ENCODE measurements around the gene GYS2. TPM values are rescaled to one million over a fixed set of nuclear protein-coding genes. Genes with fewer than 3 reads are reported as not detected.

GYS2 gene
- total and polyA plus RNA-seq, 4 experiments from 2014 or later: 0.11 to 0.32 TPM; not detected in 2

DNA sequence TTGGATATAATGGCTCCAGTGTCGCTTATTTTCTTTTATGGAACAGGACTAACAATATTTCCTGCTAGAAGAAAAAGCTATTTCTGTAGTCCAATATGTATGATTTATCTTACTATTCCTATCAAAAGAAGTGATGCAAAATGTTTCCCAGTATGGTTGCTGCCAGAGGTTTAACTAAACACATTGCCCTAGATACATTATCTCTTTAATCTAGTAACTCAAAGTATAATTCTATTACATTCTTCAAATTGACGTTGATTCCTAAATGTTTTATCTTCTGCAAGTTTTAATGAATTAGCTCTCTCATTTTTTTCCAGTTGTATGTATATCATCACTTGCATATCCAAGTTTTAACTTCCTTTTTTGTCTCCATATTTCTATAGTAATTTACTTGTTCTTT, 28.2 kb downstream of the GYS2 start:
- no peak overlapping the region for H3K4me3 Mint-ChIP-seq
- peaks cover 0 to 9% of the 10 kb centered on the region in 2 donors for H3K27me3 Mint-ChIP-seq
- CTCF ChIA-PET (ENCODE audit: partially characterized antibody): interaction anchor here (0.9 to 1.7 kb wide), 2 partner anchors 10 to 121 kb away, joined by 4 read pairs; no protein-coding TSS in a partner anchor

DNA sequence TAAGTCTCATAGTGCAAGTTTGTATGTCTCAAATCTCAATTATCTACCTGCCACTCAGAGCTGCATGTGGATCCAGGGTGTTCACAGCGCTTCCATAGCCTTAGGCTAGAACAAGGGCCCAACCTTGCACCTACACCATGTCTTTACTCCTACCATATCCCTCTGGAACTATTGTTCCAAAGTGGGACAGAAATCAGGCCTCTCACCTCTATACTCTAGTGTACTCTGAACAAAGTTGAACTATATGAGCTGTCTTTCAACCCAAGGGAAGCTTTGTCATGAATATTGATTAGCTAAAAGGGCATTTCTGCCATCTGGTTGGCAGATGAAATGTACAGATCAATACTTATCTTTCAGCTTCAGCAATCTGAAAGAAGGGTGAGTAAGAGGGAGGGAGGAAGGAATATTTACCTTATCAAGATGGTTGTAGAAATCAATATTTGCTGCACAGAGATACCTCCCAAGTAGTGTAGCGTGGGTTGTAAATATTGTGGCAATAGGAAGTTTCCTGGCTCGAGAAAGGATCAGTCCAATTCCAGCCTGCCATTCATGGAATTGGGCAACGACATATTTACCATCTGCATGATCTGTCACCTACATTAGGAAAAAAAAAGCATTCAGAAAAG, 30.8 kb downstream of the GYS2 start:
- H3K9me3 ChIP-seq (ENCODE audit: control insufficient read depth in 1 of 2, low read length in 2 of 2): no peaks in the 10 kb centered on the region
- Mint-ChIP-seq H3K27ac (no peak overlapping the region), H3K4me1 (no peaks in the 10 kb centered on the region), H3K9me3 (no peaks in the 10 kb centered on the region), H3K36me3 (no peaks in the 10 kb centered on the region), H3K4me3 (no peak overlapping the region), H3K27me3 (peaks cover 0 to 4% of the 10 kb centered on the region in 2 donors)
- POLR2A ChIA-PET (ENCODE audit: partially characterized antibody): no interaction called here
- no peak for DNase-seq
- H3K27ac ChIP-seq (ENCODE audit: low read depth, low read length): no peak overlapping the region
- H3K27me3 ChIP-seq (ENCODE audit: insufficient read depth, low read length): no peaks in the 10 kb centered on the region
- H3K4me3 ChIP-seq (ENCODE audit: low read length in 2 of 2): no peak overlapping the region
- CTCF ChIA-PET (ENCODE audit: partially characterized antibody): no interaction called here
- no peaks in the 10 kb centered on the region for H3K36me3 ChIP-seq (ENCODE audit: insufficient read depth, low read length)
- intact Hi-C loops (cut with micrococcal nuclease): no loop called here
- H3K4me1 ChIP-seq (ENCODE audit: insufficient read depth, low read length): no peaks in the 10 kb centered on the region

More for the DNA sequence above, 28.2 kb downstream of the GYS2 start:
- POLR2A ChIA-PET (ENCODE audit: partially characterized antibody): no interaction called here
- no peak overlapping the region for H3K27ac Mint-ChIP-seq
- no peaks in the 10 kb centered on the region for H3K9me3 Mint-ChIP-seq
- DNase-seq: no peak
- H3K4me1 Mint-ChIP-seq: no peaks in the 10 kb centered on the region
- no peak overlapping the region for H3K27ac ChIP-seq (ENCODE audit: low read depth, low read length)
- H3K9me3 ChIP-seq (ENCODE audit: control insufficient read depth in 1 of 2, low read length in 2 of 2): no peaks in the 10 kb centered on the region
- intact Hi-C loops (cut with micrococcal nuclease): no loop called here
- H3K4me1 ChIP-seq (ENCODE audit: insufficient read depth, low read length): no peaks in the 10 kb centered on the region
- H3K4me3 ChIP-seq (ENCODE audit: low read length in 2 of 2): no peak overlapping the region
- H3K36me3 Mint-ChIP-seq: no peaks in the 10 kb centered on the region
- H3K27me3 ChIP-seq (ENCODE audit: insufficient read depth, low read length): no peaks in the 10 kb centered on the region
- no peaks in the 10 kb centered on the region for H3K36me3 ChIP-seq (ENCODE audit: insufficient read depth, low read length)

DNA sequence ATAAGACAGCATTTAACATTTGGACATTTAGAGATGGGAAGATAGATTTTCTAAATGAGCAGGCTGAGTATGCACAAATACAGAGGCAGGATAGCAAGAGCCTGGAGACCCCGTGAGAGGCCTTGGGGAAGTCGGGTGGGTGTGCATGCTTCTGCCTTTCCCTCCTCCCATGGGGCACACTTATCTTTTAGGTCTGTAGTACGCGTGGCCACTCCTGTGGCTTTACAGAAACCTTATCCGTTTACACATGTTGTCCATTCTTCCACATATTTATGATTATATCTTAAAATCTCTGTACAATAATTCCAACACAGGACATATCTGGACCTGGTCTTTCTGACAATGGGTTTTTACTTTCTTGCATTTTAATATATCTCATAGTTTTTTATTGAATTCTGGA, 33.6 kb downstream of the GYS2 start:
- H3K36me3 ChIP-seq (ENCODE audit: insufficient read depth, low read length): no peaks in the 10 kb centered on the region
- H3K36me3 Mint-ChIP-seq: no peaks in the 10 kb centered on the region
- intact Hi-C loops (cut with micrococcal nuclease): no loop called here
- peaks cover 0 to 3% (median 0%) of the 10 kb centered on the region in 8 donors for H3K9me3 Mint-ChIP-seq
- DNase-seq: no peak
- no peaks in the 10 kb centered on the region for H3K27me3 ChIP-seq (ENCODE audit: insufficient read depth, low read length)
- H3K4me1 Mint-ChIP-seq: no peaks in the 10 kb centered on the region
- H3K4me1 ChIP-seq (ENCODE audit: insufficient read depth, low read length): no peaks in the 10 kb centered on the region
- no peak overlapping the region for H3K27ac ChIP-seq (ENCODE audit: low read depth, low read length)
- H3K9me3 ChIP-seq (ENCODE audit: control insufficient read depth in 1 of 2, low read length in 2 of 2): no peaks in the 10 kb centered on the region
- no peak overlapping the region for H3K27ac Mint-ChIP-seq
- ChIA-PET CTCF (ENCODE audit: partially characterized antibody) (no interaction called here), POLR2A (ENCODE audit: partially characterized antibody) (no interaction called here)
- peaks cover 0 to 1% of the 10 kb centered on the region in 2 donors for H3K27me3 Mint-ChIP-seq
- no peak overlapping the region for H3K4me3 ChIP-seq (ENCODE audit: low read length in 2 of 2)
- H3K4me3 Mint-ChIP-seq: no peak overlapping the region

DNA sequence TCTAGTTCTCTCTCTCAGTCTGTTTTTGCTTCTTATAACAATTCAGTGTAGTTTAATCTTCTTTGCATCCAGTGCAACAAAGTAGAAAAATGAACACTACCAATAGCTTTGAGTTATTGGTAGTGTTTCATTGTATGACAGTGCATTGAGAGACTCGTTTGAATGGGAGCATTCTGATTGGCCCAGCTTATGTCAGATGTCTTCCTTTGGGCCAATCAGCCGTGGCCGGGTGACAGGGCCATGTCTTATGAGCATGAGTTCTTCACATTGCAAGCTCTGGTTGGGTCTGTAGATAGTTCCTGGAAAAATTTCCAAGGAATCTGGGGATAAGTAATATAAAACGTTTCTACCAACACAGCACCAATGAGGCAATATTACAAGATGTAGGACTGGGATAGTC, 36.5 kb downstream of the GYS2 start:
- H3K27ac Mint-ChIP-seq: no peak overlapping the region

DNA sequence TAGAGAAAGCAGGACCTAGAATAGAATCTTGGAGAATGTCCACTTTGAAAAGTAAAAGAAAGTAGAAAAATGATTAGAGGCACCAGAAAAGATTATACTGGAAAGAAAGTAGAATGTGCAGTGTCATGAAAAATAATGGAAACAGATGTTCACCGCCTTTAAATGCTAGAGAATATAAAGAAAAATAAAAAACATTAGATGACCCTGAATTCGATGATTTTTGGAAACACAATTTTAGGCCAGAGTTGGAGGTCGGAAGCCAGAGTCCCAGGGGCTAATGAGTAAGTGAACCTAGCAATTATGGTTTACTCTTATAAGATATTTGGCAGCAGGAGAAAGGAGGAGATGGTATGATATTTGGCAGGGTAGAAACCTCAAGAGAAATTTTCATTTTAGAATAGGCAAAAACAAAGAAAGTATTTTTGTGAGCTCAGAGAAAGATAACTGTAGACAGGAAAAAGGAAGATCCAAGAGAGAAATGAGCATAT, 37.7 kb downstream of the GYS2 start:
- no peaks in the 10 kb centered on the region for H3K36me3 Mint-ChIP-seq

More for the DNA sequence above, 36.5 kb downstream of the GYS2 start:
- no peak overlapping the region for H3K4me3 ChIP-seq (ENCODE audit: low read length in 2 of 2)
- no peak overlapping the region for H3K4me3 Mint-ChIP-seq
- ChIA-PET POLR2A (ENCODE audit: partially characterized antibody) (no interaction called here), CTCF (ENCODE audit: partially characterized antibody) (no interaction called here)
- H3K9me3 Mint-ChIP-seq: peaks cover 0 to 3% (median 0%) of the 10 kb centered on the region in 8 donors
- peaks cover 0 to 1% of the 10 kb centered on the region in 2 donors for H3K27me3 Mint-ChIP-seq
- no peak for DNase-seq
- no peaks in the 10 kb centered on the region for H3K9me3 ChIP-seq (ENCODE audit: control insufficient read depth in 1 of 2, low read length in 2 of 2)
- no peaks in the 10 kb centered on the region for H3K4me1 Mint-ChIP-seq
- H3K27me3 ChIP-seq (ENCODE audit: insufficient read depth, low read length): no peaks in the 10 kb centered on the region
- no peaks in the 10 kb centered on the region for H3K4me1 ChIP-seq (ENCODE audit: insufficient read depth, low read length)
- no peaks in the 10 kb centered on the region for H3K36me3 Mint-ChIP-seq
- H3K36me3 ChIP-seq (ENCODE audit: insufficient read depth, low read length): no peaks in the 10 kb centered on the region
- no peak overlapping the region for H3K27ac ChIP-seq (ENCODE audit: low read depth, low read length)
- intact Hi-C loops (cut with micrococcal nuclease): no loop called here

DNA sequence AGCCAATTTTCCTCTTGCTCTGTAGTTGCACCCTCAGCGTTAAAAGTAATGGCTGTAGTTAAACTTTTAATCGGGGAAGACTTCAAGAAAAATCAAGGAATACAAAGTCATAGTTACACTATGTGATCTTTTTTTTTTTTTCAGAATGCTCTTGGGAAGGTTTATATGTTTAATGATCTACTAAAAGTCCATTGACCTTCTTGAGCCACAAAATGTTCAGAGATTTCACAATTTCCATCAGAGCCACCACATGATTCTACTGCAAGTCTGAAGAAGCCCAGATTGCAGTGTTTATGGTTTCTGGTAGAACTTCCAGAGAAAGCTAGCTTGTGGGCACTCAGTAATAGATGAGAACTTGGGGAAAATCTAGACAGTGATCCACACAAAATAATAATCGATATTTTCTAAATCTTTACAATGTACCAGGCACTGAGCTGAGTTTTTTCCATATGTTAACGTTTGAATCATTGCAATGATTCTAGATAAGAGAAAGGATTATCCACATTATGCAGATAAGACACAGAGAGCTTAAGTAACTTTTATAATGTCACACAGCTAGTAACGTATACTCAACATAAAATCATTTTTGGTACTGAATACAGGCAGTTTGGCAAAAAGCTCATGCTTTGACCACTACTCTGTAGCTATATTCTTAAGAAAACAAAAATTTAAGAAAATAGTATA, 38.3 kb downstream of the GYS2 start:
- Mint-ChIP-seq H3K27ac (no peak overlapping the region), H3K36me3 (no peaks in the 10 kb centered on the region), H3K9me3 (peaks cover 0 to 3% (median 0%) of the 10 kb centered on the region in 8 donors), H3K4me1 (no peaks in the 10 kb centered on the region), H3K4me3 (no peak overlapping the region), H3K27me3 (peaks cover 0 to 1% of the 10 kb centered on the region in 2 donors)
- ChIA-PET CTCF (ENCODE audit: partially characterized antibody) (interaction anchor here (0.5 to 1.1 kb wide), 2 partner anchors 11 to 426 kb away, joined by 3 to 4 read pairs; no protein-coding TSS in a partner anchor), POLR2A (ENCODE audit: partially characterized antibody) (no interaction called here)
- no peak overlapping the region for H3K4me3 ChIP-seq (ENCODE audit: low read length in 2 of 2)
- no peak for DNase-seq
- H3K27me3 ChIP-seq (ENCODE audit: insufficient read depth, low read length): no peaks in the 10 kb centered on the region
- H3K36me3 ChIP-seq (ENCODE audit: insufficient read depth, low read length): no peaks in the 10 kb centered on the region
- no peaks in the 10 kb centered on the region for H3K4me1 ChIP-seq (ENCODE audit: insufficient read depth, low read length)
- no peaks in the 10 kb centered on the region for H3K9me3 ChIP-seq (ENCODE audit: control insufficient read depth in 1 of 2, low read length in 2 of 2)
- intact Hi-C loops (cut with micrococcal nuclease): no loop called here
- H3K27ac ChIP-seq (ENCODE audit: low read depth, low read length): no peak overlapping the region

More for the DNA sequence above, 37.7 kb downstream of the GYS2 start:
- H3K27ac ChIP-seq (ENCODE audit: low read depth, low read length): no peak overlapping the region
- intact Hi-C loops (cut with micrococcal nuclease): no loop called here
- no peaks in the 10 kb centered on the region for H3K4me1 ChIP-seq (ENCODE audit: insufficient read depth, low read length)
- no peak for DNase-seq
- no peak overlapping the region for H3K4me3 ChIP-seq (ENCODE audit: low read length in 2 of 2)
- POLR2A ChIA-PET (ENCODE audit: partially characterized antibody): no interaction called here
- Mint-ChIP-seq H3K27me3 (peaks cover 0 to 1% of the 10 kb centered on the region in 2 donors), H3K4me3 (no peak overlapping the region), H3K9me3 (peaks cover 0 to 3% (median 0%) of the 10 kb centered on the region in 8 donors), H3K27ac (no peak overlapping the region), H3K4me1 (no peaks in the 10 kb centered on the region)
- H3K9me3 ChIP-seq (ENCODE audit: control insufficient read depth in 1 of 2, low read length in 2 of 2): no peaks in the 10 kb centered on the region
- H3K27me3 ChIP-seq (ENCODE audit: insufficient read depth, low read length): no peaks in the 10 kb centered on the region
- CTCF ChIA-PET (ENCODE audit: partially characterized antibody): interaction anchor here (1.1 kb wide), 1 partner anchor 10 kb away, joined by 4 read pairs; no protein-coding TSS in a partner anchor
- no peaks in the 10 kb centered on the region for H3K36me3 ChIP-seq (ENCODE audit: insufficient read depth, low read length)

DNA sequence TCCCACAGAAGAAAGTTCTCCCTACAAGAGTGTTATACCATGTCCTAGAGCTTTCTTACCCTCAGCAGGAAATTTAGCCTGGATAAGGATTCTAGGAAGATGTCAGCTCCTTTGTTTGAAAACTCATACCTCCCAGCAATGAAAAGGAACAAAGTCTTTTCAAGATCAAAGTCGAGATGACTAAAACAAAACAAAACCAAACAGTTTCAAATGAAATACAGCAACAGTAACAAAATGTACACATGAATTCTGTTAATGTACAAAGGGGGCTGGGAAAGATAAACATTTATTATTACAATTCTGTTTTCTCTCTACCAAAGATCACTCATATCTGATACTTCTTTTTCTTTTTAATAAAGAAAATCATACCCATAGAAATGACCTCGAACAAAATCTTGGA, 41.8 kb downstream of the GYS2 start:
- no peak overlapping the region for H3K27ac Mint-ChIP-seq
- H3K27me3 ChIP-seq (ENCODE audit: insufficient read depth, low read length): no peaks in the 10 kb centered on the region
- H3K4me3 ChIP-seq (ENCODE audit: low read length in 2 of 2): no peak overlapping the region
- H3K36me3 Mint-ChIP-seq: no peaks in the 10 kb centered on the region
- H3K9me3 Mint-ChIP-seq: no peaks in the 10 kb centered on the region
- no peaks in the 10 kb centered on the region for H3K36me3 ChIP-seq (ENCODE audit: insufficient read depth, low read length)
- no peaks in the 10 kb centered on the region for H3K4me1 Mint-ChIP-seq
- H3K27ac ChIP-seq (ENCODE audit: low read depth, low read length): no peak overlapping the region
- no peaks in the 10 kb centered on the region for H3K27me3 Mint-ChIP-seq
- ChIA-PET CTCF (ENCODE audit: partially characterized antibody) (no interaction called here), POLR2A (ENCODE audit: partially characterized antibody) (no interaction called here)
- no peaks in the 10 kb centered on the region for H3K4me1 ChIP-seq (ENCODE audit: insufficient read depth, low read length)
- DNase-seq: no peak
- H3K4me3 Mint-ChIP-seq: no peak overlapping the region
- H3K9me3 ChIP-seq (ENCODE audit: control insufficient read depth in 1 of 2, low read length in 2 of 2): no peaks in the 10 kb centered on the region
- intact Hi-C loops (cut with micrococcal nuclease): no loop called here
